GM12873 (cell line): ENCODE measurements around the gene EDRF1.

Experiments used
- CTCF ChIP-seq: IDR thresholded peaks from 2 replicates; pipeline ENCODE4 v1.5.1; 2012; ENCODE audit warnings: low read depth, mild to moderate bottlenecking, moderate library complexity, low read length, control low read depth; ENCODE audit not compliant: insufficient read depth; ENCODE audit errors: missing control alignments

Gene EDRF1

GRCh38 chr10:125711110-125711750 is 8.3 kb upstream of the EDRF1 start:
- no peak for TF ChIP-seq CTCF

GRCh38 chr10:125720002-125720382 is 483 bp downstream of the EDRF1 start:
- TF ChIP-seq CTCF = no peak

GRCh38 chr10:125721035-125721434 is 1.5 kb downstream of the EDRF1 start:
- no peak for TF ChIP-seq CTCF

GRCh38 chr10:125722811-125723210 is 3.3 kb downstream of the EDRF1 start:
- no peak for TF ChIP-seq CTCF

GRCh38 chr10:125726914-125727313 is 7.4 kb downstream of the EDRF1 start:
- no peak for TF ChIP-seq CTCF

- TF ChIP-seq CTCF = no peak
Measured at GRCh38 chr10:125727436-125727835, 7.9 kb downstream of the EDRF1 start.

- no peak for TF ChIP-seq CTCF
Measured at GRCh38 chr10:125734148-125734547, 14.6 kb downstream of the EDRF1 start.
